Measurements from ENCODE around the gene PTPRN2. TPM values are rescaled to one million over a fixed set of nuclear protein-coding genes. Genes with fewer than 3 reads are reported as not detected.

The PTPRN2 gene
- total RNA-seq, 1 experiment from 2014 or later, result 1.7 TPM

GRCh38 chr7:157845203-157845835 is 742.3 kb downstream of the PTPRN2 start:
- H3K36me3 ChIP-seq (ENCODE audit: insufficient read depth, low read length), result no peaks in the 10 kb centered on the region
- H3K4me1 ChIP-seq (ENCODE audit: low read length), result no peaks in the 10 kb centered on the region
- H3K4me2 ChIP-seq (ENCODE audit: low read depth, low read length, poor library complexity, severe bottlenecking), result no peak overlapping the region
- no peaks in the 10 kb centered on the region for H3K9me2 ChIP-seq (replicated peaks; ENCODE audit: insufficient read depth, low read length)
- no peaks in the 10 kb centered on the region for H3K27me3 ChIP-seq (ENCODE audit: low read length)
- no peak overlapping the region for H2AFZ ChIP-seq (ENCODE audit: low read length)
- no peak overlapping the region for H3K4me3 ChIP-seq (ENCODE audit: low read length)
- no peaks in the 10 kb centered on the region for H3K79me2 ChIP-seq (ENCODE audit: low read length)
- H3K27ac ChIP-seq (ENCODE audit: low read length), result no peak overlapping the region
- no peak overlapping the region for H3K9ac ChIP-seq (ENCODE audit: low read length)
- peaks cover 3% of the 10 kb centered on the region; the same call in 1 of the 2 replicates for H3K9me3 ChIP-seq (ENCODE audit: low read length)
- DNase-seq, result no peak
- no peaks in the 10 kb centered on the region for H4K20me1 ChIP-seq (ENCODE audit: insufficient read depth, low read depth, low read length)

- H2AFZ ChIP-seq (ENCODE audit: low read length), result no peak overlapping the region
- H3K4me1 ChIP-seq (ENCODE audit: low read length), result no peaks in the 10 kb centered on the region
- no peak for DNase-seq
- H3K27me3 ChIP-seq (ENCODE audit: low read length), result no peaks in the 10 kb centered on the region
- no peaks in the 10 kb centered on the region for H3K36me3 ChIP-seq (ENCODE audit: insufficient read depth, low read length)
- no peak overlapping the region for H3K4me2 ChIP-seq (ENCODE audit: low read depth, low read length, poor library complexity, severe bottlenecking)
- H3K79me2 ChIP-seq (ENCODE audit: low read length), result no peaks in the 10 kb centered on the region
- no peaks in the 10 kb centered on the region for H4K20me1 ChIP-seq (ENCODE audit: insufficient read depth, low read depth, low read length)
- H3K9ac ChIP-seq (ENCODE audit: low read length), result no peak overlapping the region
- no peak overlapping the region for H3K27ac ChIP-seq (ENCODE audit: low read length)
- H3K9me2 ChIP-seq (replicated peaks; ENCODE audit: insufficient read depth, low read length), result no peaks in the 10 kb centered on the region
- H3K4me3 ChIP-seq (ENCODE audit: low read length), result no peak overlapping the region
- peaks cover 11% of the 10 kb centered on the region for H3K9me3 ChIP-seq (ENCODE audit: low read length)
These were observed 743.0 kb downstream of the PTPRN2 start for GRCh38 chr7:157844611-157845010.

GRCh38 chr7:157844141-157844540 is 743.5 kb downstream of the PTPRN2 start:
- Histone ChIP-seq H3K27me3 (ENCODE audit: low read length) (no peaks in the 10 kb centered on the region), H3K4me3 (ENCODE audit: low read length) (no peak overlapping the region), H3K4me2 (ENCODE audit: low read depth, low read length, poor library complexity, severe bottlenecking) (no peak overlapping the region), H3K4me1 (ENCODE audit: low read length) (no peaks in the 10 kb centered on the region), H3K9me2 (replicated peaks; ENCODE audit: insufficient read depth, low read length) (no peaks in the 10 kb centered on the region), H4K20me1 (ENCODE audit: insufficient read depth, low read depth, low read length) (no peaks in the 10 kb centered on the region), H3K36me3 (ENCODE audit: insufficient read depth, low read length) (no peaks in the 10 kb centered on the region), H2AFZ (ENCODE audit: low read length) (no peak overlapping the region), H3K9ac (ENCODE audit: low read length) (no peak overlapping the region), H3K9me3 (ENCODE audit: low read length) (peaks cover 11% of the 10 kb centered on the region), H3K79me2 (ENCODE audit: low read length) (no peaks in the 10 kb centered on the region), H3K27ac (ENCODE audit: low read length) (no peak overlapping the region)
- DNase-seq, result no peak

GRCh38 chr7:157843336-157844140 is 744.1 kb downstream of the PTPRN2 start:
- H3K27ac ChIP-seq (ENCODE audit: low read length), result no peak overlapping the region
- peaks cover 11% of the 10 kb centered on the region for H3K9me3 ChIP-seq (ENCODE audit: low read length)
- H3K9me2 ChIP-seq (replicated peaks; ENCODE audit: insufficient read depth, low read length), result no peaks in the 10 kb centered on the region
- no peaks in the 10 kb centered on the region for H4K20me1 ChIP-seq (ENCODE audit: insufficient read depth, low read depth, low read length)
- no peak overlapping the region for H3K9ac ChIP-seq (ENCODE audit: low read length)
- H2AFZ ChIP-seq (ENCODE audit: low read length), result no peak overlapping the region
- DNase-seq, result no peak
- no peaks in the 10 kb centered on the region for H3K79me2 ChIP-seq (ENCODE audit: low read length)
- H3K4me1 ChIP-seq (ENCODE audit: low read length), result no peaks in the 10 kb centered on the region
- H3K27me3 ChIP-seq (ENCODE audit: low read length), result no peaks in the 10 kb centered on the region
- H3K36me3 ChIP-seq (ENCODE audit: insufficient read depth, low read length), result no peaks in the 10 kb centered on the region
- no peak overlapping the region for H3K4me3 ChIP-seq (ENCODE audit: low read length)
- H3K4me2 ChIP-seq (ENCODE audit: low read depth, low read length, poor library complexity, severe bottlenecking), result no peak overlapping the region

GRCh38 chr7:157841773-157842370 is 745.8 kb downstream of the PTPRN2 start:
- no peaks in the 10 kb centered on the region for H3K79me2 ChIP-seq (ENCODE audit: low read length)
- H3K4me1 ChIP-seq (ENCODE audit: low read length), result no peaks in the 10 kb centered on the region
- no peaks in the 10 kb centered on the region for H3K27me3 ChIP-seq (ENCODE audit: low read length)
- no peaks in the 10 kb centered on the region for H3K36me3 ChIP-seq (ENCODE audit: insufficient read depth, low read length)
- H4K20me1 ChIP-seq (ENCODE audit: insufficient read depth, low read depth, low read length), result no peaks in the 10 kb centered on the region
- no peak overlapping the region for H3K9ac ChIP-seq (ENCODE audit: low read length)
- H3K27ac ChIP-seq (ENCODE audit: low read length), result no peak overlapping the region
- no peak overlapping the region for H3K4me2 ChIP-seq (ENCODE audit: low read depth, low read length, poor library complexity, severe bottlenecking)
- H3K9me3 ChIP-seq (ENCODE audit: low read length), result peaks cover 11% of the 10 kb centered on the region
- no peak overlapping the region for H2AFZ ChIP-seq (ENCODE audit: low read length)
- no peak overlapping the region for H3K4me3 ChIP-seq (ENCODE audit: low read length)
- H3K9me2 ChIP-seq (replicated peaks; ENCODE audit: insufficient read depth, low read length), result no peaks in the 10 kb centered on the region
- no peak for DNase-seq

- Histone ChIP-seq H3K36me3 (ENCODE audit: insufficient read depth, low read length) (no peaks in the 10 kb centered on the region), H4K20me1 (ENCODE audit: insufficient read depth, low read depth, low read length) (no peaks in the 10 kb centered on the region), H2AFZ (ENCODE audit: low read length) (no peak overlapping the region), H3K27ac (ENCODE audit: low read length) (no peak overlapping the region), H3K79me2 (ENCODE audit: low read length) (no peaks in the 10 kb centered on the region), H3K27me3 (ENCODE audit: low read length) (no peaks in the 10 kb centered on the region), H3K4me1 (ENCODE audit: low read length) (no peaks in the 10 kb centered on the region), H3K4me2 (ENCODE audit: low read depth, low read length, poor library complexity, severe bottlenecking) (no peak overlapping the region), H3K4me3 (ENCODE audit: low read length) (no peak overlapping the region), H3K9ac (ENCODE audit: low read length) (no peak overlapping the region), H3K9me3 (ENCODE audit: low read length) (peaks cover 11% of the 10 kb centered on the region), H3K9me2 (replicated peaks; ENCODE audit: insufficient read depth, low read length) (no peaks in the 10 kb centered on the region)
- no peak for DNase-seq
These were observed 746.5 kb downstream of the PTPRN2 start for GRCh38 chr7:157840914-157841772.

- no peaks in the 10 kb centered on the region for H3K79me2 ChIP-seq (ENCODE audit: low read length)
- no peak overlapping the region for H3K9ac ChIP-seq (ENCODE audit: low read length)
- H3K4me3 ChIP-seq (ENCODE audit: low read length), result no peak overlapping the region
- H3K4me2 ChIP-seq (ENCODE audit: low read depth, low read length, poor library complexity, severe bottlenecking), result no peak overlapping the region
- no peaks in the 10 kb centered on the region for H3K4me1 ChIP-seq (ENCODE audit: low read length)
- H3K9me3 ChIP-seq (ENCODE audit: low read length), result peaks cover 11% of the 10 kb centered on the region
- H3K27ac ChIP-seq (ENCODE audit: low read length), result no peak overlapping the region
- no peak overlapping the region for H2AFZ ChIP-seq (ENCODE audit: low read length)
- no peaks in the 10 kb centered on the region for H3K36me3 ChIP-seq (ENCODE audit: insufficient read depth, low read length)
- no peaks in the 10 kb centered on the region for H3K27me3 ChIP-seq (ENCODE audit: low read length)
- no peaks in the 10 kb centered on the region for H4K20me1 ChIP-seq (ENCODE audit: insufficient read depth, low read depth, low read length)
- H3K9me2 ChIP-seq (replicated peaks; ENCODE audit: insufficient read depth, low read length), result no peaks in the 10 kb centered on the region
- DNase-seq, result no peak
These were observed 747.3 kb downstream of the PTPRN2 start for GRCh38 chr7:157840174-157840913.
